Activated CD4-positive, alpha-beta T cell treated with anti-CD3 and anti-CD28 coated beads, Interleukin-2, amount 10 ng/mL, durations not matched to agents 24 days and 14 days (primary cell): Measurements from ENCODE around the gene ERLIN1. TPM values are rescaled to one million over a fixed set of nuclear protein-coding genes. Genes with fewer than 3 reads are reported as not detected.
A peak's percentile ranks its signal among the peaks of the same experiment; 100 is the strongest.

ENCODE experiments used
- DNase-seq: peaks from one replicate; pipeline ENCODE4 v3.0.0; 2022
- H3K27ac Mint-ChIP-seq: one replicate; pipeline ENCODE4 v1.8.0; 2022; ENCODE audit warnings: mild to moderate bottlenecking, mixed read lengths
- H3K27me3 Mint-ChIP-seq: one replicate; pipeline ENCODE4 v1.8.0; 2022; ENCODE audit warnings: mixed read lengths
- H3K36me3 Mint-ChIP-seq: one replicate; pipeline ENCODE4 v1.8.0; 2022; ENCODE audit warnings: low read depth, mild to moderate bottlenecking, mixed read lengths
- H3K4me1 Mint-ChIP-seq: one replicate; pipeline ENCODE4 v1.8.0; 2021; ENCODE audit warnings: mixed read lengths
- H3K4me3 Mint-ChIP-seq: one replicate; pipeline ENCODE4 v1.8.0; 2022; ENCODE audit warnings: mild to moderate bottlenecking, moderate library complexity, mixed read lengths
- H3K9me3 Mint-ChIP-seq: one replicate; pipeline ENCODE4 v1.8.0; 2021; ENCODE audit warnings: mixed read lengths
- intact Hi-C: fragments of 100-400 bp; cut with micrococcal nuclease; formaldehyde crosslinking; loops from one replicate; pipeline ENCODE4 v1.15.1; 2023
- total RNA-seq: library from RNA; stranded (reverse); gene quantifications from 2 replicates; pipeline ENCODE4 v1.2.3, GENCODE V29; 2022

Gene ERLIN1
- total RNA-seq, 1 donor from 2014 or later = 20.2 TPM

DNA sequence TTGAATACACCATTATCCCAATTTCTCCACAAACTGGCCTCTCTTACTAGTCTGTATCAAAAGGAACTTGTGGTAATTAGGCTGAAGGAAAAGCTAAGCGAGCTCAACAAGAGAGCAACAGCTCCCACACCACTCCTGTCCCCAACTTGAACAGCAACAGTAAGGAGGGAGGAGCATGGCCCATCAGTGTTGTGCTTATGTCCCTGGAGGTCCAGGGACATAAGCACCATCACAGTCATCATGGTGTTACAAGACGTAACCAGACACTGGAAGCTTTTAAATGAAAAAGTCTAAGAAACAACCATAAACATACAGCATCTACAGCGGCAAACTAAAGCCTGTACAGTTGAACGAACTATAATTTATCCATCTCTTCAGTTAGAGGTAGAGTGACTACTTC, 989 bp downstream of the ERLIN1 start:
- Mint-ChIP-seq H3K27me3 (no peaks in the 10 kb centered on the region), H3K27ac (peak overlapping the region; percentile 97), H3K4me3 (peak overlapping the region; percentile 95), H3K9me3 (no peaks in the 10 kb centered on the region), H3K36me3 (peaks cover 47% of the 10 kb centered on the region), H3K4me1 (peaks cover 46% of the 10 kb centered on the region)
- intact Hi-C loops = loop anchor here (1.0 to 10.0 kb wide), 2 partner anchors 11 to 340 kb away; no protein-coding TSS in a partner anchor
- peak; percentile 59 for DNase-seq

DNA sequence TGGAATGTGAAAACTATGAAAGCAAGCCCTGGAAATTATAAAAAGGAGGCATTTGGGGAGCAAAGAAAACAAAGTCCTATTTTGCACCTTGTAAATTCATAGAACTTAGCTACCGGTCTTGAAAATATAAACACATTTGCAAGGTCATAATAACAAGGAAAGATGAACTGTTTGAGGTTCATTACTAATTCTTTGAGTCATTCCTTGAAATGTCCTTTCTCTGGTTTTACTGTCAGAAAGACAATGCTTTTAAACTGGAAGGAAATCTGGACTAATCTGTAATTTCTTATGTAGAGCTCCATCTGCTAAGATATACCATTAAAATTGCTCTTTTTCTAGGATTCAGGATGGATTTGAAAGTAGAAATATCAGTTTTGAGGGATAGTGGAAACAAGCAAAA, 1.4 kb downstream of the ERLIN1 start:
- H3K4me3 Mint-ChIP-seq = peak overlapping the region; percentile 95
- DNase-seq = no peak
- H3K27me3 Mint-ChIP-seq = no peaks in the 10 kb centered on the region
- peaks cover 44% of the 10 kb centered on the region for H3K36me3 Mint-ChIP-seq
- intact Hi-C loops = loop anchor here (1.0 to 10.0 kb wide), 2 partner anchors 10 to 340 kb away; no protein-coding TSS in a partner anchor
- no peaks in the 10 kb centered on the region for H3K9me3 Mint-ChIP-seq
- H3K4me1 Mint-ChIP-seq = peaks cover 46% of the 10 kb centered on the region
- H3K27ac Mint-ChIP-seq = peak overlapping the region; percentile 97

DNA sequence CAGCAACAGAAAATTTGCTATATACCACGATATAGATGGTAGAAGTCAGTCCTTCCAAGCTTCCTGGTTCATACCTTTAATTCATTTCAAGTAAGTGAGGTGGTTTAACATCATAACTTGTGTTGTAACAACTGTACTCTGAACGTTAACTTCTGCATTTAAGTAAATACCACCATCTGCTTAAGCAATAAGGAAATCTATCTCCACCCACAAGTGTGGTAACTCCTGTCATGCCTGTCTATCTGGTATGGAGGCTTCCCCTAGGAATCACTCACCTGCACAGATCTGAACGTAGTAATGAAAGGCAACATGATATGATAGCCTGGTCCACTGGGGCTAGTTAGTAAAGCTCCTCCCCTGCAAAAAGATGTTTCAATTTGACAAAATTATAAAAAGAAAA, 2.3 kb downstream of the ERLIN1 start:
- Mint-ChIP-seq H3K4me3 (peak overlapping the region; percentile 8), H3K4me1 (peaks cover 44% of the 10 kb centered on the region), H3K27me3 (no peaks in the 10 kb centered on the region), H3K9me3 (no peaks in the 10 kb centered on the region), H3K36me3 (peaks cover 43% of the 10 kb centered on the region), H3K27ac (no peak overlapping the region)
- intact Hi-C loops = loop anchor here (10.0 kb wide), 1 partner anchor 339 kb away; no protein-coding TSS in a partner anchor
- DNase-seq = no peak

DNA sequence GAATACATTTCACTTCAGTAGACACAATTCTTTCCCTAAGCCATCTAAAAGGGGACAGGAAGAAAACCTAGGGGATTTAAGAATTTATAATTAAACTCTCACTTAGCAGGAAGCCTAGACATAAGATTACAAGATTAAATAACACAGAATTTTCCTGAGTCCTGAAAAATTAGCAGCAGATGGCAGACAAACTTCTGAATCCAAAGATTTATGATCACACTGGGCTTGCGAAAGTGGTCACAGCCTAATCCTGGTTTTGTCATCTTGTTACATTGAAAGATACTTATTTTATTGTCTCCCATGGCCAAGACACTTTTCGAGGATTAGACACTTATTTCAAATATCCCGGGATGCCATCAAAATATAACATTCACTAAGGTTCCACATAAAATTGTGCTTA, 2.9 kb downstream of the ERLIN1 start:
- H3K27ac Mint-ChIP-seq = no peak overlapping the region
- DNase-seq = no peak
- H3K9me3 Mint-ChIP-seq = no peaks in the 10 kb centered on the region
- intact Hi-C loops = loop anchor here (10.0 kb wide), 1 partner anchor 338 kb away; no protein-coding TSS in a partner anchor
- peaks cover 43% of the 10 kb centered on the region for H3K4me1 Mint-ChIP-seq
- no peaks in the 10 kb centered on the region for H3K27me3 Mint-ChIP-seq
- H3K36me3 Mint-ChIP-seq = peaks cover 45% of the 10 kb centered on the region
- no peak overlapping the region for H3K4me3 Mint-ChIP-seq

DNA sequence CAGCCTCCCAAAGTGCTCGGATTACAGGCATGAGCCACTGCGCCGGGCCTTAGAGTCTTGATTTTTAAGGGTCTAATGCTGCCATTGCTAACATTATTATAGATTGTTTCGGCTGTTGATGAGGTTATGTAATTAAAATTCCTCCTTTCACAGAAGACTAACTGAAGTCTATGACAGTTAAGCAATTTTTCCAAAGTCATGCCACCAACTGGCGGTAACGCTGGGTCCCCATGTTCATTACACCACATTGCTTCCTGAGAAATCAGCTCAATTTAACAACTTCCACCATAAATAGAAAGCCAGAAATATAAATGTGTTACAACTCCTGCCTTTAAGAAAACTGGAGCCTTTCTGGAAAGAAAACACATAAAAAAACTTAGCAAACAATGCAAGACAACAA, 3.5 kb downstream of the ERLIN1 start:
- intact Hi-C loops = loop anchor here (10.0 kb wide), 1 partner anchor 337 kb away; no protein-coding TSS in a partner anchor

DNA sequence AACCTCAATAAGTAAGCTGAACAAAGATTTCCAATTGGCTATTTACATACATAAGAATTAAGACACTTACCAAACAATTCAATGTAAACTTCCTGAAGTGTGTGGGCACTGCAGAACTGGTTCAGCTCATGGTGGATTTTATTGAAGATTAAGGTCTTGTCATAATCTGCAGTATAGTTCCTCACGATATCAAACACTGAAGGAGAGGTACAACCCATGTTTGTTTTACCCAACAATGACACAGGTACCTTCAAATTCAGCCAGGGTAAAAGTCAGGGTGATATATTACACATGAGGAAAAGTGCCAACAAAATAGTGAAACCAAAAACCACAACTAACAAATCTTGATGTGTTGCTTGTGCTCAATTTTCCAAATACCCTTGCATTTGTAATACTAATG, 10.0 kb downstream of the ERLIN1 start:
- DNase-seq = no peak
- peaks cover 62% of the 10 kb centered on the region for H3K36me3 Mint-ChIP-seq
- no peak overlapping the region for H3K4me3 Mint-ChIP-seq

More for the DNA sequence above, 3.5 kb downstream of the ERLIN1 start:
- Mint-ChIP-seq H3K4me3 (no peak overlapping the region), H3K27me3 (no peaks in the 10 kb centered on the region), H3K9me3 (no peaks in the 10 kb centered on the region), H3K27ac (no peak overlapping the region), H3K4me1 (peaks cover 37% of the 10 kb centered on the region), H3K36me3 (peaks cover 50% of the 10 kb centered on the region)
- DNase-seq = no peak

DNA sequence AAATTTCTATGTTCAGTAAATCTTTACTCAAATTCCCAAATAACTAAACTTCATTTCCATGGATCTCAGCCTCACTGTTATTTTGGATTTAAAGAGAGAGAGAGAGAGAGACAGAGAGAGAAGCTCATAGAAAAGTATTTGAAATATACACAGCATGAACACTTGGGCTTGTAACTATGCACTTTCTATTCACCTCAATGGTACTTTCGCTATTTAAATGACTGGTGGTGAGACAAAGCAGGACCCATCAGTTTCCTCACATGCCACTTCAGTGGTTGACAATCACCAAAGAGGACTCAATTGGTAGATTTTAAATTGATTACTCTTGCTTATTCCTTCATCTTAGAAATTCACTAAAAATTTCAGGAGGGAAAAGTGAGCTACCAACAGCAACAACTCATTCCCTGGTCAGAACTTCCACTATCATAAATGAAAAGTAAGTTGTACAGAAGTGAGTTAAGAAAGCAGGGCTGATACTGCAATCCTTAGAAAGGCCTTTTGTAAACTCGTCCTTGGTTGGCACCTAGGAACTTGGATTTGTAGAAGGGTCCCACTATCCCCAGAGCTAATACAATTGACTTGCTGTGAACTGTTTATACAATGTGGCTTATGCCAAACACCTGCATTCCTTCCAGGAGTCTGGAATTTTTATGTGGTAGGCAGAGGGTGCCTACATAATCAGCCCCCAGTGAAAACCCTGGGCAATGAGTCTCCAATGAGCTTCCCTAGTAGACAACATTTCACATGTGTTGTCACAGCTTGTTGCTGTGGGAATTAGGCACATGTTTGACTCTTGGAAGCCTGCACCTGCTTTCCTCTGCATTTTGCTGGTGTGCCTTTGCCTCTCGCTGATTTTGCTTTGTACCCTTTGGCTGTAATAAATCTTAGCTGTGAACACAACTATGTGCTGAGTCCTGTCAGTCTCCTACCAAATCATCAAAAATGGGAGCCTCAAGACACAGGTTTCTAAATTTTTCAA, 10.8 kb downstream of the ERLIN1 start:
- DNase-seq = peak; percentile 56

More for the DNA sequence above, 10.0 kb downstream of the ERLIN1 start:
- H3K9me3 Mint-ChIP-seq = peaks cover 8% of the 10 kb centered on the region
- H3K4me1 Mint-ChIP-seq = peaks cover 21% of the 10 kb centered on the region
- intact Hi-C loops = loop anchor here (2.0 kb wide), 2 partner anchors 27 to 53 kb away; partner anchors contain the start of gene CHUK
- no peaks in the 10 kb centered on the region for H3K27me3 Mint-ChIP-seq
- no peak overlapping the region for H3K27ac Mint-ChIP-seq

DNA sequence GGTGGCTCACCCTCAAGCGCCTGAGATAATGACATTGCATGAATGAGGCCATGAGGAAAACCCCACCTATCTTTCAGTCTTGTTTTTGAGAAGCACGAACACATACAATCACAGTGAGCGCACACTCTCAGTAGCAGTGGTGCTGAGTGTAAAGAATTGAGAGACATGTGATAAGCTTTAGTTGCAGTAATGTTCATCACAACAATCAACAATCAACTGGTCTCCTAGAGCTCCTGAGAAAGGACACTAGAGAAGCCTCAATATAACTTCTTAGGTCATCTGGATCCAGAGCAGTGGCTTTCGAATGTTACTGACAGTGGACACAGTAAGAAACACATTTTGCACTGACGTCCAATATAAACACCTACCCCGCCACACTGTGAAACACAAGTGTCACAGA, 12.8 kb downstream of the ERLIN1 start:
- DNase-seq = peak; percentile 45
- Mint-ChIP-seq H3K36me3 (peaks cover 63% of the 10 kb centered on the region), H3K27ac (no peak overlapping the region), H3K27me3 (no peaks in the 10 kb centered on the region), H3K4me1 (peaks cover 28% of the 10 kb centered on the region), H3K9me3 (peaks cover 8% of the 10 kb centered on the region), H3K4me3 (no peak overlapping the region)
- intact Hi-C loops = no loop called here

More for the DNA sequence above, 10.8 kb downstream of the ERLIN1 start:
- Mint-ChIP-seq H3K4me3 (peak overlapping the region; percentile 32), H3K27me3 (no peaks in the 10 kb centered on the region), H3K9me3 (peaks cover 8% of the 10 kb centered on the region), H3K36me3 (peaks cover 59% of the 10 kb centered on the region), H3K27ac (peak overlapping the region; percentile 79), H3K4me1 (peaks cover 21% of the 10 kb centered on the region)
- intact Hi-C loops = loop anchor here (1.0 to 2.0 kb wide), 3 partner anchors 9 to 54 kb away; partner anchors contain the start of gene CHUK

DNA sequence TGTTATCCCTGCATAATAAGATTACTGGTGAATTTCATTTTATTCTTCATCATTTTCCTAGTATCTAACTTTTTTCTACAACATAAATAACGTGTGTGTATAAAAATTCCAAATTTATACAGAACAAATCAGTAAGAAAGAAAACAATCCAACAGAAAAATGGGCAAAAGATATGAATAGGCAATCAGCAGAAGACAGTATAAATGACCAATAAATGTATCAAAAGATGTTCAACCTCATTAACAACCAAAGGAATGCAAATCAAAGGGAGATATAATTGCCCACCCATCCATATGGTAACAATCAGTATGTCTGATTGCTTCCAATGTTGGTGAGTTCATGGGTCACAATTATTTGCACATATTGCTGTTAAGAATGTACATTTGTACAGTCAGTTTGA, 13.5 kb downstream of the ERLIN1 start:
- Mint-ChIP-seq H3K36me3 (peaks cover 60% of the 10 kb centered on the region), H3K4me1 (peaks cover 34% of the 10 kb centered on the region), H3K27me3 (no peaks in the 10 kb centered on the region), H3K9me3 (peaks cover 8% of the 10 kb centered on the region), H3K27ac (peak overlapping the region; percentile 19), H3K4me3 (no peak overlapping the region)
- intact Hi-C loops = no loop called here
- DNase-seq = no peak

DNA sequence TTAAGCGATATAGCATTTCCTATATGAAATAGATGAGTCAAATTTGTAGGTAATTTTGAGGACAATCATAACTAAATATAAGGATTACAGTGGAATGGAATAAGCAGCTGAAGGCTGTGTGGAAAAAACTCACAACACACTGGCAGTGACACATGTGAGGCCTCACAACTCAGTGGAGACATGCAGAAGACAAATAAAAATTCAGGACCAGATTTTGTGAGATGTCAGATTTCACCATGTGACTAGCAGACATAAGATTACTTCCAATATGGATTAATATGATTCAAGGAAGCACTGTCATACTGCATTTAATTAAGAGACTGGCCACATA, 17.6 kb downstream of the ERLIN1 start:
- Mint-ChIP-seq H3K27ac (peak overlapping the region; percentile 77), H3K36me3 (peaks cover 50% of the 10 kb centered on the region), H3K4me1 (peaks cover 30% of the 10 kb centered on the region), H3K27me3 (no peaks in the 10 kb centered on the region), H3K9me3 (peaks cover 5% of the 10 kb centered on the region), H3K4me3 (peak overlapping the region; percentile 67)
- peak; percentile 50 for DNase-seq
- intact Hi-C loops = no loop called here

DNA sequence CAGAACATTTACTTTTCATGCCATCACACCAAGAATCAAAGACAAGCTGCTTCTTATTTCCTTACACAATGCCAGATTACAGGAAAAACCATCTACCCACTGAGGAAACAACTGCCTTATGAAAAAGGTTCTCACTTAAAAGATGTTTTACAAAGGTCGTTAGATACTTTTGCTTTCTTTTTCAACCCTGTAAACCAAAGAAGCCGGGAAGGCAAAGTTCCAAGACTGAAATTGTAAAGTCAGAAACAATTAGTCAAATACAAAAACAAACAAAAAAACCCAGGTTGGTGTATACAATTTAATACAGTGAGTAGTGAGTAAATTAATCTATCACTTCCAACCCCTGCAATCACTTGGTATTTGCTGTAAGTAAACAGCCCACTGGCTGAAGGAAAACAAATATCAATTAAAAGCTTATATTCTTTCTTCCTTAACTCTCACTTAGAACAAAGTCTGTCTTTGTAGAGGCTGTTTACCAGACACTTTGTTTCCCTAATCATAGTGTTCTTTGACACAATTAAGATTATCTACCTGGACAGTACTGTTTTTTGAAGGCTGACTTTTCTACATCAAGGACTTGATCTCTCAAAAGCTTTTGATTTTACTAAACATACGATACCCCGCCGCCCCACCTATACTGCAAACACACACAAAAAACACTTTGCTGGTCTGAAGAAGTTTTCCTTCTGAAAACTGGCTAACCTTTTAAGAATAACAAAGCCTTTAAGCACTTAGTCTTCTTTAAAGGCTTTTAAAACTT, 18.1 kb downstream of the ERLIN1 start:
- H3K36me3 Mint-ChIP-seq = peaks cover 49% of the 10 kb centered on the region
- H3K9me3 Mint-ChIP-seq = peaks cover 5% of the 10 kb centered on the region
- H3K4me3 Mint-ChIP-seq = peak overlapping the region; percentile 67
- peak overlapping the region; percentile 77 for H3K27ac Mint-ChIP-seq
- peak; percentile 61 for DNase-seq
- no peaks in the 10 kb centered on the region for H3K27me3 Mint-ChIP-seq
- intact Hi-C loops = no loop called here
- peaks cover 33% of the 10 kb centered on the region for H3K4me1 Mint-ChIP-seq

DNA sequence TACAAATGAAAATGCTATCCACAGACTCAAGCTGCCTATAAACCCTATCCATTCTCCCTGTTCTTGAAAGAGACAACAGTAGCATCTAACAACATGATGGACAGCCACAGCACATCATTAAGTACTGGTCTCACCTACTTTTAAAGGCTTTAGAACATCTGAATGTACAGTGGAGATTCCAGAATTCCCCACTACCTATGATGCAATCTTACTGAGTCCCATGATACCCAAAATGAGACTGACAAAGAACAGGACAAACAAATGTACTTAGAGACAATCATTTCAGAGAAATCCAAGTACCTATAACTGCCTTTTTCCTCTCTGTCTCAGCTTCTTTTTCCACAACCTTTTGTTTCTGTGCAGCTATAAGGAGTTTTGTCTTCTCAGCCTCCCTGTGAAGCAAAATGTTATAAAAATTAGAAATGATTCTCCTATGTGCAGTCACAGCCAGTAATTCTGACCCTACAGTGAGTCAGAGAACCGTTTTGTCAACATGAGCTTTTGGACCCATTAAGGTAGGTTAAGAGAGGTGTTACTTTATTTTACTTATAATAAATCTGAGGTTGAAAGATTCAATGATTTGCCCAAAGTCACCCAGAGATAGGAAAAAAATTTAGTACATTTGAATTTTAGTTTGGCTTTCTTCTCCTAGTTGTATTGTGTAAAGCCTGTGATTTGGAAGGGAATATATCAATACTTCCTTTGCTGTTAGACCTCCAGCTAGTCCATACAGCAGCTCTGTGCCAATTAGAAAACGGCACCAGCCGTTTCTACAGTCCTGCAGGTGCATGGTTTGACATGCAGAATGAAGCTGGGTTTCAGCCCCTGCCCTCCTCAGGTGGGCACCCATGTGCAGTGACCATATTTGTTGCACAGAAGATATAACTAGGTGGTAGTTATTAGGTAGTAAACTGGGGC, 21.9 kb downstream of the ERLIN1 start:
- intact Hi-C loops = no loop called here
- DNase-seq = no peak
- Mint-ChIP-seq H3K27me3 (no peaks in the 10 kb centered on the region), H3K9me3 (no peaks in the 10 kb centered on the region), H3K36me3 (peaks cover 45% of the 10 kb centered on the region), H3K4me3 (no peak overlapping the region), H3K4me1 (peaks cover 26% of the 10 kb centered on the region), H3K27ac (no peak overlapping the region)

DNA sequence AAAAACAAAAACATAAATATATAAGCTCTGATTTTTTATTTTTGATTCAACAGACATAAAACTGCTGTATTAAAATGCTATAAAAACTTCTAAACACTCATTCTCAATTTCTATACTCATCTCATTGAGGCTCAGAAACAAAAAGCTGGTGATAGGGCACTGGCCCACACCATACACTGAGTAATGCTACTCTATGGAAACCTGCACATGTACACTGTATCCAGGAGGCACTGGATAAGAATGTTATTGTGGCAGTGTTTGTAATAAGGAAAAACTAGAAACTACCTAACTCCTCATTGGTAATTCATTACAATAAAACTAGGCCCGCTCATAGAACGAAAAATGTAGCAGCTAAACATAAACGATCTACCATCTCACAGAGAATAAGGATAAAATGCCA, 23.1 kb downstream of the ERLIN1 start:
- Mint-ChIP-seq H3K4me1 (peaks cover 27% of the 10 kb centered on the region), H3K4me3 (no peak overlapping the region), H3K27ac (peak overlapping the region; percentile 7), H3K36me3 (peaks cover 50% of the 10 kb centered on the region), H3K27me3 (no peaks in the 10 kb centered on the region), H3K9me3 (no peaks in the 10 kb centered on the region)
- intact Hi-C loops = no loop called here
- DNase-seq = no peak
